K562 (cell line): ENCODE results near the gene CRELD2. TPM values are rescaled to one million over a fixed set of nuclear protein-coding genes. Genes with fewer than 3 reads are reported as not detected.

ENCODE experiments used
- EP400 ChIP-seq: fragments of 450-650 bp; IDR thresholded peaks from 2 replicates; pipeline ENCODE4 v1.6.1; 2017; ENCODE audit warnings: antibody characterized with exemption, mild to moderate bottlenecking, moderate library complexity
- ESRRA ChIP-seq: fragments of 450-650 bp; IDR thresholded peaks from 2 replicates; pipeline ENCODE4 v1.6.1; 2014; ENCODE audit warnings: low read depth, mild to moderate bottlenecking, moderate library complexity, borderline replicate concordance
- FOXJ3 ChIP-seq: sonication (generic); formaldehyde crosslinking; IDR thresholded peaks from 2 replicates; pipeline ENCODE4 v1.4.0; 2020; ENCODE audit warnings: mild to moderate bottlenecking, missing genetic modification reagents
- FOXP1 ChIP-seq: sonication (generic); formaldehyde crosslinking; IDR thresholded peaks from 2 replicates; pipeline ENCODE4 v1.8.0; 2022; ENCODE audit warnings: mild to moderate bottlenecking, missing genetic modification reagents
- HNRNPK ChIP-seq: fragments of 200-400 bp; formaldehyde crosslinking; IDR thresholded peaks from one replicate; pipeline ENCODE4 v1.6.1; 2018; ENCODE audit warnings: mild to moderate bottlenecking, low read depth, low read length; ENCODE audit not compliant: poor library complexity, severe bottlenecking
- LARP7 ChIP-seq: fragments of 450-650 bp; IDR thresholded peaks from 2 replicates; pipeline ENCODE4 v1.6.1; 2016
- PURB ChIP-seq: sonication (generic); formaldehyde crosslinking; IDR thresholded peaks from 2 replicates; pipeline ENCODE4 v1.9.0; 2021; ENCODE audit warnings: low read depth, mild to moderate bottlenecking, missing genetic modification reagents
- RAD21 ChIP-seq, 2 experiments: fragments of 250-450 bp in 1 of 2; fragments of 450-650 bp in 1 of 2; sonication (Bioruptor Pico) in 1 of 2; formaldehyde crosslinking in 1 of 2; IDR thresholded peaks in 1 of 2; conservative IDR thresholded peaks in 1 of 2; 2 replicates each; pipeline versions ENCODE4 v1.4.0 to v1.8.0; 2020 to 2022; ENCODE audit warnings: mild to moderate bottlenecking in 2 of 2, moderate library complexity in 1 of 2
- RBM14 ChIP-seq: fragments of 200-400 bp; formaldehyde crosslinking; IDR thresholded peaks from 2 replicates; pipeline ENCODE4 v1.6.1; 2018; ENCODE audit warnings: low read depth, mild to moderate bottlenecking, low read length, moderate library complexity, borderline replicate concordance; ENCODE audit not compliant: insufficient read depth
- RFX1 ChIP-seq: fragments of 450-650 bp; IDR thresholded peaks from 2 replicates; pipeline ENCODE4 v1.6.1; 2016; ENCODE audit warnings: mild to moderate bottlenecking, moderate library complexity
- ZFP1 ChIP-seq: fragments of 450-650 bp; formaldehyde crosslinking; IDR thresholded peaks from 2 replicates; pipeline ENCODE4 v1.4.0; 2020; ENCODE audit warnings: mild to moderate bottlenecking, mixed read lengths
- ZNF146 ChIP-seq: IDR thresholded peaks from one replicate; pipeline ENCODE4 v1.6.1; 2018; ENCODE audit warnings: missing compliant biosample characterization; ENCODE audit not compliant: unreplicated experiment
- ZNF311 ChIP-seq: fragments of 250-450 bp; sonication (Bioruptor Pico); IDR thresholded peaks from 2 replicates; pipeline ENCODE4 v1.4.0; 2020; ENCODE audit warnings: mild to moderate bottlenecking, moderate library complexity
- ZNF445 ChIP-seq: fragments of 250-450 bp; sonication (Bioruptor Pico); IDR thresholded peaks from 2 replicates; pipeline ENCODE4 v1.4.0; 2020; ENCODE audit warnings: low read depth, mild to moderate bottlenecking, moderate library complexity
- ZNF644 ChIP-seq: fragments of 200-800 bp; sonication (Bioruptor generic); IDR thresholded peaks from 2 replicates; pipeline ENCODE4 v1.6.1; 2016; ENCODE audit warnings: low read depth, missing genetic modification characterization, missing compliant biosample characterization
- polyA plus RNA-seq, 8 experiments: library from polyadenylated mRNA; depleted of rRNA in 4 of 8; stranded (reverse) in 5 of 8; unstranded in 3 of 8; fragments of >200 nt; fragmentation: Nextera tagmentation in 2 of 8; fragmentation: Illumina TruSeq in 1 of 8; extraction: Ambion mirVana in 2 of 8; extraction: Trizol in 1 of 8; gene quantifications; 2 replicates each; pipeline versions ENCODE4 v1.2.1 to v1.2.3, GENCODE V29; 2011 to 2014; ENCODE audit warnings: inconsistent platforms in 1 of 8, missing spikeins in 1 of 8
- total RNA-seq, 7 experiments: library from RNA; depleted of rRNA in 6 of 7; stranded (reverse); fragments of >200 nt in 6 of 7; fragmentation: Illumina TruSeq in 2 of 7; extraction: Trizol in 2 of 7; gene quantifications; 2 replicates each; pipeline versions ENCODE4 v1.2.1 to v1.2.3, GENCODE V29; 2011 to 2021; ENCODE audit warnings: low replicate concordance in 1 of 7
- TF ChIP-seq, protein P1 (sequence below): sonication (generic); formaldehyde crosslinking; IDR thresholded peaks from 2 replicates; pipeline ENCODE4 v1.8.1; 2023; ENCODE audit warnings: mild to moderate bottlenecking, missing genetic modification reagents
- TF ChIP-seq, protein P2 (sequence below): fragments of 250-450 bp; sonication (Bioruptor Pico); IDR thresholded peaks from 2 replicates; pipeline ENCODE4 v1.5.0; 2021
- TF ChIP-seq, protein P3 (sequence below), 2 experiments: fragments of 450-650 bp; conservative IDR thresholded peaks; 2 replicates each; pipeline ENCODE4 v1.6.1; 2017; ENCODE audit warnings: mild to moderate bottlenecking in 2 of 2, moderate library complexity in 2 of 2
- TF ChIP-seq, protein P4 (sequence below): fragments of 250-450 bp; sonication (Bioruptor Pico); IDR thresholded peaks from 2 replicates; pipeline ENCODE4 v1.8.0; 2022; ENCODE audit warnings: moderate library complexity, mild to moderate bottlenecking, inconsistent platforms
- TF ChIP-seq, protein P5 (sequence below): fragments of 450-650 bp; formaldehyde crosslinking; IDR thresholded peaks from 2 replicates; pipeline ENCODE4 v1.4.0; 2022; ENCODE audit warnings: missing genetic modification characterization

CRELD2 gene
- total and polyA plus RNA-seq, 9 of the 15 experiments (the other 6 are each of a cell fraction or from before 2014, with no cell fraction given), result 0.96 to 25.3 (median 8.8) TPM

DNA sequence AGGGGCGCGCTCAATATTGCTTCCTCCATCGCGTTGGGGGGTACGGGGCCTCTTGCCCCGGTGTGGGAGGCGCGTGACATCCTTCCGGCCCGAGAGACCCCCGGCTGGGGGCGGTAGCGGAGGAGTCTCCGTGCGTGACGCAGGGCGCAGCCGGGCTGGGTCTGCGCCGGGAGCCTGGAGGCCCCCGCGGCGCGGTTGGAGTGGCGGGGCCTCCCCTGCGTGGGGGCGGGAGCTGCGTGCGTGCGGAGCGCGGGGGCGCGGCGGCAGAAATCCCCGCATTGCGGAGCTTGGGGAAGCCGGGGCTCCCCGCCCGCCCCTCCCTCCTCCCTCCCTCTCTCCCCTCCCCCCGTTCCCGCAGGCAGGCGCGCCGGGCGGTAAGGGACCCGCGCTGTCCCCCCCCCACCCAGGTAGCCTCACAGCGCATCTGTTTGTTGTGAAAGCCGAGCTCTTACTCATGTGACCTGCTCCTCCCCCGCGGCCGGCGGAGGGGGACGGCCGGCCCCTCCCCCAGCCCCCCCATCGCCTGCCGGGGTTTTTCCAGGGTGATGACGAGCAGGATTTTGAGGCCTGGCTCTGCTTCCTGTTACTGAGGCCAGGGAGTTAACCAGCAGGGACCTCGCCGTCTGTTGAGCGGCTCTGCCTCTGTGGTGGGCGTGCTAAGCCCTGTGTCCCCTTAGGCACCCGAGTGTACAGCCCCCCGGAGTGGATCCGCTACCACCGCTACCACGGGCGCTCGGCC, 43.7 kb downstream of the CRELD2 start (continued):
- TF ChIP-seq ZFP1 (CRISPR knock-in tag) (no peak), EP400 (0 out of 2 replicates have a peak, but pooled peaks have one; percentile 27), ZNF146 (no peak), ZNF644 (tag) (no peak), PURB (no peak), RAD21 (CRISPR knock-in tag; conservative IDR thresholded peaks at IDR 0.05 in 1 of 2, IDR thresholded peaks at IDR 0.05 in 1 of 2) (no peak), ZNF311 (CRISPR knock-in tag) (no peak), FOXP1 (CRISPR knock-in tag) (no peak), RBM14 (no peak), ESRRA (no peak), FOXJ3 (CRISPR knock-in tag) (no peak), LARP7 (no peak), ZNF445 (no peak), HNRNPK (no peak), RFX1 (no peak)
- TF ChIP-seq, protein P1, sequence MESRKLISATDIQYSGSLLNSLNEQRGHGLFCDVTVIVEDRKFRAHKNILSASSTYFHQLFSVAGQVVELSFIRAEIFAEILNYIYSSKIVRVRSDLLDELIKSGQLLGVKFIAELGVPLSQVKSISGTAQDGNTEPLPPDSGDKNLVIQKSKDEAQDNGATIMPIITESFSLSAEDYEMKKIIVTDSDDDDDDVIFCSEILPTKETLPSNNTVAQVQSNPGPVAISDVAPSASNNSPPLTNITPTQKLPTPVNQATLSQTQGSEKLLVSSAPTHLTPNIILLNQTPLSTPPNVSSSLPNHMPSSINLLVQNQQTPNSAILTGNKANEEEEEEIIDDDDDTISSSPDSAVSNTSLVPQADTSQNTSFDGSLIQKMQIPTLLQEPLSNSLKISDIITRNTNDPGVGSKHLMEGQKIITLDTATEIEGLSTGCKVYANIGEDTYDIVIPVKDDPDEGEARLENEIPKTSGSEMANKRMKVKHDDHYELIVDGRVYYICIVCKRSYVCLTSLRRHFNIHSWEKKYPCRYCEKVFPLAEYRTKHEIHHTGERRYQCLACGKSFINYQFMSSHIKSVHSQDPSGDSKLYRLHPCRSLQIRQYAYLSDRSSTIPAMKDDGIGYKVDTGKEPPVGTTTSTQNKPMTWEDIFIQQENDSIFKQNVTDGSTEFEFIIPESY (CRISPR knock-in tag), result no peak
- TF ChIP-seq, protein P2, sequence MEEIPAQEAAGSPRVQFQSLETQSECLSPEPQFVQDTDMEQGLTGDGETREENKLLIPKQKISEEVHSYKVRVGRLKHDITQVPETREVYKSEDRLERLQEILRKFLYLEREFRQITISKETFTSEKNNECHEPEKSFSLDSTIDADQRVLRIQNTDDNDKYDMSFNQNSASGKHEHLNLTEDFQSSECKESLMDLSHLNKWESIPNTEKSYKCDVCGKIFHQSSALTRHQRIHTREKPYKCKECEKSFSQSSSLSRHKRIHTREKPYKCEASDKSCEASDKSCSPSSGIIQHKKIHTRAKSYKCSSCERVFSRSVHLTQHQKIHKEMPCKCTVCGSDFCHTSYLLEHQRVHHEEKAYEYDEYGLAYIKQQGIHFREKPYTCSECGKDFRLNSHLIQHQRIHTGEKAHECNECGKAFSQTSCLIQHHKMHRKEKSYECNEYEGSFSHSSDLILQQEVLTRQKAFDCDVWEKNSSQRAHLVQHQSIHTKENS (CRISPR knock-in tag), result no peak
- TF ChIP-seq, protein P3, sequence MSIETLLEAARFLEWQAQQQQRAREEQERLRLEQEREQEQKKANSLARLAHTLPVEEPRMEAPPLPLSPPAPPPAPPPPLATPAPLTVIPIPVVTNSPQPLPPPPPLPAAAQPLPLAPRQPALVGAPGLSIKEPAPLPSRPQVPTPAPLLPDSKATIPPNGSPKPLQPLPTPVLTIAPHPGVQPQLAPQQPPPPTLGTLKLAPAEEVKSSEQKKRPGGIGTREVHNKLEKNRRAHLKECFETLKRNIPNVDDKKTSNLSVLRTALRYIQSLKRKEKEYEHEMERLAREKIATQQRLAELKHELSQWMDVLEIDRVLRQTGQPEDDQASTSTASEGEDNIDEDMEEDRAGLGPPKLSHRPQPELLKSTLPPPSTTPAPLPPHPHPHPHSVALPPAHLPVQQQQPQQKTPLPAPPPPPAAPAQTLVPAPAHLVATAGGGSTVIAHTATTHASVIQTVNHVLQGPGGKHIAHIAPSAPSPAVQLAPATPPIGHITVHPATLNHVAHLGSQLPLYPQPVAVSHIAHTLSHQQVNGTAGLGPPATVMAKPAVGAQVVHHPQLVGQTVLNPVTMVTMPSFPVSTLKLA (conservative IDR thresholded peaks at IDR 0.05), result peak in 1 of 2 experiments; percentile 70; a peak in 2 of 4 replicates
- TF ChIP-seq, protein P4, sequence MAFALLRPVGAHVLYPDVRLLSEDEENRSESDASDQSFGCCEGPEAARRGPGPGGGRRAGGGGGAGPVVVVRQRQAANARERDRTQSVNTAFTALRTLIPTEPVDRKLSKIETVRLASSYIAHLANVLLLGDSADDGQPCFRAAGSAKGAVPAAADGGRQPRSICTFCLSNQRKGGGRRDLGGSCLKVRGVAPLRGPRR (CRISPR knock-in tag), result no peak
- TF ChIP-seq, protein P5, sequence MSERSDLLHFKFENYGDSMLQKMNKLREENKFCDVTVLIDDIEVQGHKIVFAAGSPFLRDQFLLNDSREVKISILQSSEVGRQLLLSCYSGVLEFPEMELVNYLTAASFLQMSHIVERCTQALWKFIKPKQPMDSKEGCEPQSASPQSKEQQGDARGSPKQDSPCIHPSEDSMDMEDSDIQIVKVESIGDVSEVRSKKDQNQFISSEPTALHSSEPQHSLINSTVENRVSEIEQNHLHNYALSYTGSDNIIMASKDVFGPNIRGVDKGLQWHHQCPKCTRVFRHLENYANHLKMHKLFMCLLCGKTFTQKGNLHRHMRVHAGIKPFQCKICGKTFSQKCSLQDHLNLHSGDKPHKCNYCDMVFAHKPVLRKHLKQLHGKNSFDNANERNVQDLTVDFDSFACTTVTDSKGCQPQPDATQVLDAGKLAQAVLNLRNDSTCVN (CRISPR knock-in tag), result no peak
